ENCODE data around the gene TGFB3. TPM values are rescaled to one million over a fixed set of nuclear protein-coding genes. Genes with fewer than 3 reads are reported as not detected.

The TGFB3 gene
- total and polyA plus RNA-seq, 2 donors (not counting 3 experiments of a cell fraction or from before 2014, with no cell fraction given): 5.3 to 5.4 TPM

GRCh38 chr14:75911883-75912282, 69.9 kb downstream of the TGFB3 start:
- dilution Hi-C loops (cut with MboI; ENCODE audit: extremely low pct_ligation_motif_present, low sequenced_read_pairs) (no loop called here), intact Hi-C loops (cut with micrococcal nuclease) (no loop called here)
- DNase-seq (ENCODE audit: low read depth, low spot score) (peak; percentile 78), FAIRE-seq (peak; percentile 89)
- Histone ChIP-seq H2AFZ (ENCODE audit: low read depth, low read length) (no peak overlapping the region), H3K4me1 (ENCODE audit: control insufficient read depth, extremely low read depth, insufficient read depth, low read length) (peaks cover 3% of the 10 kb centered on the region), H3K9ac (replicated peaks; ENCODE audit: extremely low read depth, insufficient read depth, low read length) (peak overlapping the region; percentile 9), H3K9me3 (replicated peaks; ENCODE audit: control insufficient read depth, insufficient read depth, low read length) (no peaks in the 10 kb centered on the region), H3K79me2 (ENCODE audit: control insufficient read depth, insufficient read depth, low read length) (no peaks in the 10 kb centered on the region), H3K36me3 (ENCODE audit: control insufficient read depth in 2 of 2, extremely low read depth in 1 of 2, insufficient read depth in 2 of 2, low read length in 2 of 2) (peaks cover 0 to 4% of the 10 kb centered on the region in 2 experiments), H4K20me1 (replicated peaks; ENCODE audit: control insufficient read depth, extremely low read depth, insufficient read depth, low read length) (no peaks in the 10 kb centered on the region), H3K27me3 (ENCODE audit: control insufficient read depth in 2 of 2, insufficient read depth in 2 of 2, low read length in 2 of 2) (no peaks in the 10 kb centered on the region), H3K4me2 (ENCODE audit: insufficient read depth, low read length) (no peak overlapping the region), H3K27ac (ENCODE audit: insufficient read depth, low read depth, low read length) (peak overlapping the region; percentile 41), H3K4me3 (replicated peaks in 1 of 3; ENCODE audit: insufficient read depth in 1 of 3, low read depth in 1 of 3, low read length in 3 of 3) (no peak overlapping the region), H3K9me1 (replicated peaks; ENCODE audit: control insufficient read depth, extremely low read depth, insufficient read depth, low read length) (no peaks in the 10 kb centered on the region)
- TF ChIP-seq POLR2A (IDR thresholded peaks at IDR 0.05; ENCODE audit: low read depth, low read length): no peak
- TF ChIP-seq MYC (IDR thresholded peaks at IDR 0.05; ENCODE audit: low read depth, low read length): no peak
- TF ChIP-seq MAX (IDR thresholded peaks at IDR 0.05; ENCODE audit: insufficient read depth, insufficient read length): no peak
- no peak for TF ChIP-seq JUN (IDR thresholded peaks at IDR 0.05; ENCODE audit: borderline replicate concordance, insufficient read depth, insufficient read length, low read depth)
- no peak for TF ChIP-seq EZH2 (IDR thresholded peaks at IDR 0.05; ENCODE audit: borderline replicate concordance, low read depth, low read length, severe bottlenecking)
- TF ChIP-seq FOS (IDR thresholded peaks at IDR 0.05; ENCODE audit: borderline replicate concordance, insufficient read depth, low read length): no peak
- TF ChIP-seq GATA2 (IDR thresholded peaks at IDR 0.05; ENCODE audit: insufficient read depth, insufficient read length, low read depth, low read length): no peak
- no peak for TF ChIP-seq POLR2AphosphoS5 (IDR thresholded peaks at IDR 0.05; ENCODE audit: insufficient read depth, low read depth, low read length)
- TF ChIP-seq CTCF (IDR thresholded peaks at IDR 0.05; ENCODE audit: extremely low read depth in 1 of 2, insufficient read depth in 1 of 2, low read depth in 1 of 2, low read length in 2 of 2): no peak
- no TSS peak for BruUV-seq (replicated peaks)
- POLR2A ChIA-PET: interaction anchor here (1.0 kb wide), 1 partner anchor 15 kb away, joined by 4 read pairs; no protein-coding TSS in a partner anchor
- CTCF ChIA-PET: interaction anchor here (0.9 to 2.2 kb wide), 8 partner anchors 20 to 203 kb away, joined by 3 to 12 read pairs (median 4); no protein-coding TSS in a partner anchor
